A549 treated with RU486 at 1 μM for 4 hours (cell line): ENCODE measurements around the gene KLC3. TPM values are rescaled to one million over a fixed set of nuclear protein-coding genes. Genes with fewer than 3 reads are reported as not detected.

Experiments
- total RNA-seq: library from RNA; stranded (reverse); fragments of 200-300 nt; extraction: Qiagen RNA extraction; gene quantifications from 5 replicates; pipeline ENCODE4 v1.2.3, GENCODE V29; 2022; ENCODE audit warnings: low read depth

Gene KLC3
- total RNA-seq: 0.51 to 0.74 TPM (median 0.65 TPM) in 5 replicates

GRCh38 chr19:45340232-45340898 lies at the start of gene KLC3:
Gene KLC3, plus strand, starts transcription at chr19:45340750. Its CDS starts 4,792 bp downstream, at chr19:45345542.

GRCh38 chr19:45322744-45323281 lies 17.7 kb upstream of the KLC3 start, which contains the start of gene CKM:
Gene CKM, minus strand, starts transcription at chr19:45322875. Its CDS starts 3,162 bp downstream, at chr19:45319713.

GRCh38 chr19:45370410-45371204 lies 30.1 kb downstream of the KLC3 start, which contains the start of gene ERCC2:
Gene ERCC2, minus strand, starts transcription at chr19:45370573. Its CDS starts 33 bp downstream, at chr19:45370540.

Other genes starting within 250 kb of the KLC3 start
- 20.7 to 33.8 TPM (median 30.5 TPM) in 5 replicates for gene PPP1R37, start 247.6 kb upstream of the KLC3 start, total RNA-seq
- gene NKPD1, start 179.8 kb upstream of the KLC3 start, total RNA-seq: 0.08 to 0.13 TPM (median 0.08 TPM) in 5 replicates
- gene TRAPPC6A, start 162.5 kb upstream of the KLC3 start, total RNA-seq: 31.7 to 46.6 TPM (median 38.0 TPM) in 5 replicates
- 10.0 to 18.3 TPM (median 14.8 TPM) in 5 replicates for gene BLOC1S3, start 162.0 kb upstream of the KLC3 start, total RNA-seq
- gene EXOC3L2, start 95.3 kb upstream of the KLC3 start, total RNA-seq: 0.56 to 1.6 TPM (median 0.98 TPM) in 5 replicates
- 6.0 to 8.1 TPM (median 6.7 TPM) in 5 replicates for gene MARK4, start 89.5 kb upstream of the KLC3 start, total RNA-seq
- not detected in 5 replicates for gene CKM, start 17.9 kb upstream of the KLC3 start, total RNA-seq
- gene ERCC2, start 29.8 kb downstream of the KLC3 start, total RNA-seq: 9.5 to 13.8 TPM (median 12.5 TPM) in 5 replicates
- gene PPP1R13L, start 64.3 kb downstream of the KLC3 start, total RNA-seq: 24.1 to 30.7 TPM (median 26.0 TPM) in 5 replicates
- gene POLR1G, start 65.9 kb downstream of the KLC3 start, total RNA-seq: 41.0 to 57.9 TPM (median 48.2 TPM) in 5 replicates
- gene ERCC1, start 83.2 kb downstream of the KLC3 start, total RNA-seq: 129 to 169 TPM (median 150 TPM) in 5 replicates
- gene FOSB, start 127.2 kb downstream of the KLC3 start, total RNA-seq: 14.6 to 21.8 TPM (median 17.2 TPM) in 5 replicates
- gene RTN2, start 156.3 kb downstream of the KLC3 start, total RNA-seq: 8.8 to 12.4 TPM (median 9.7 TPM) in 5 replicates
- 6.2 to 8.0 TPM (median 7.0 TPM) in 5 replicates for gene PPM1N, start 157.7 kb downstream of the KLC3 start, total RNA-seq
- gene VASP, start 166.7 kb downstream of the KLC3 start, total RNA-seq: 110 to 143 TPM (median 134 TPM) in 5 replicates
- 11.8 to 17.6 TPM (median 14.7 TPM) in 5 replicates for gene OPA3, start 244.1 kb downstream of the KLC3 start, total RNA-seq